Measurements from ENCODE around the gene CYP4A22.
A peak's percentile ranks its signal among the peaks of the same experiment; 100 is the strongest.

CYP4A22 gene

GRCh38 chr1:47178654-47179016 lies 41.4 kb downstream of the CYP4A22 start:
- peak overlapping the region; percentile 68 for H3K4me3 ChIP-seq (ENCODE audit: low read length)
- no peak for TF ChIP-seq CTCF (conservative IDR thresholded peaks at IDR 0.05; ENCODE audit: low read length)
- DNase-seq (ENCODE audit: low read depth), result no peak

GRCh38 chr1:47179017-47179987 lies 42.1 kb downstream of the CYP4A22 start:
- peak; percentile 96 for DNase-seq (ENCODE audit: low read depth)
- peak; percentile 94 for TF ChIP-seq CTCF (conservative IDR thresholded peaks at IDR 0.05; ENCODE audit: low read length)
- peak overlapping the region; percentile 68 for H3K4me3 ChIP-seq (ENCODE audit: low read length)

GRCh38 chr1:47179988-47180563 lies 42.8 kb downstream of the CYP4A22 start:
- TF ChIP-seq CTCF (conservative IDR thresholded peaks at IDR 0.05; ENCODE audit: low read length), result no peak
- DNase-seq (ENCODE audit: low read depth), result no peak
- H3K4me3 ChIP-seq (ENCODE audit: low read length), result peak overlapping the region; percentile 68

GRCh38 chr1:47180603-47181094 lies 43.4 kb downstream of the CYP4A22 start:
- DNase-seq (ENCODE audit: low read depth), result peak; percentile 16
- TF ChIP-seq CTCF (conservative IDR thresholded peaks at IDR 0.05; ENCODE audit: low read length), result no peak
- no peak overlapping the region for H3K4me3 ChIP-seq (ENCODE audit: low read length)

GRCh38 chr1:47181095-47181954 lies 44.1 kb downstream of the CYP4A22 start:
- no peak for TF ChIP-seq CTCF (conservative IDR thresholded peaks at IDR 0.05; ENCODE audit: low read length)
- DNase-seq (ENCODE audit: low read depth), result no peak
- no peak overlapping the region for H3K4me3 ChIP-seq (ENCODE audit: low read length)

- TF ChIP-seq CTCF (conservative IDR thresholded peaks at IDR 0.05; ENCODE audit: low read length), result no peak
- DNase-seq (ENCODE audit: low read depth), result peak; percentile 27
- H3K4me3 ChIP-seq (ENCODE audit: low read length), result no peak overlapping the region
These were observed 44.9 kb downstream of the CYP4A22 start for GRCh38 chr1:47181955-47182675.
